ENCODE data around the gene ADGRL3.
"Not testable (repeated sequence)": the region's sequence is repeated elsewhere in the genome, so short reads cannot be mapped to it uniquely, and the experiment has no call there.

The ADGRL3 gene

GRCh38 chr4:61890321-61890720, 690.2 kb downstream of the ADGRL3 start:
- no peak for DNase-seq (ENCODE audit: low read depth, low spot score)

- no peak for DNase-seq (ENCODE audit: low read depth, low spot score)
Observed at GRCh38 chr4:61891953-61892352, 691.8 kb downstream of the ADGRL3 start.

GRCh38 chr4:61896634-61897033, 696.5 kb downstream of the ADGRL3 start:
- no peak for DNase-seq (ENCODE audit: low read depth, low spot score)

- DNase-seq (ENCODE audit: low read depth, low spot score), result no peak
Observed at GRCh38 chr4:61909031-61909430, 708.9 kb downstream of the ADGRL3 start.

GRCh38 chr4:61911313-61911756, 711.2 kb downstream of the ADGRL3 start:
- DNase-seq (ENCODE audit: low read depth, low spot score), result no peak

GRCh38 chr4:61913619-61914018, 713.5 kb downstream of the ADGRL3 start:
- DNase-seq (ENCODE audit: low read depth, low spot score), result no peak

GRCh38 chr4:61915501-61915900, 715.4 kb downstream of the ADGRL3 start:
- no peak for DNase-seq (ENCODE audit: low read depth, low spot score)

- no peak for DNase-seq (ENCODE audit: low read depth, low spot score)
Observed at GRCh38 chr4:61918507-61918906, 718.4 kb downstream of the ADGRL3 start.

- no peak for DNase-seq (ENCODE audit: low read depth, low spot score)
Observed at GRCh38 chr4:61918987-61919386, 718.9 kb downstream of the ADGRL3 start.

GRCh38 chr4:61919561-61919960, 719.4 kb downstream of the ADGRL3 start:
- DNase-seq (ENCODE audit: low read depth, low spot score), result no peak

- no peak for DNase-seq (ENCODE audit: low read depth, low spot score)
Observed at GRCh38 chr4:61921920-61922319, 721.8 kb downstream of the ADGRL3 start.

GRCh38 chr4:61922766-61923165, 722.6 kb downstream of the ADGRL3 start:
- no peak for DNase-seq (ENCODE audit: low read depth, low spot score)

GRCh38 chr4:61923179-61923578, 723.1 kb downstream of the ADGRL3 start:
- DNase-seq (ENCODE audit: low read depth, low spot score), result no peak

- DNase-seq (ENCODE audit: low read depth, low spot score), result no peak
Observed at GRCh38 chr4:61924131-61924530, 724.0 kb downstream of the ADGRL3 start.

- DNase-seq (ENCODE audit: low read depth, low spot score), result no peak
Observed at GRCh38 chr4:61933527-61933926, 733.4 kb downstream of the ADGRL3 start.

- no peak for DNase-seq (ENCODE audit: low read depth, low spot score)
Observed at GRCh38 chr4:61934198-61934597, 734.1 kb downstream of the ADGRL3 start.

GRCh38 chr4:61938250-61938846, 738.2 kb downstream of the ADGRL3 start:
- no peak for DNase-seq (ENCODE audit: low read depth, low spot score)

- DNase-seq (ENCODE audit: low read depth, low spot score), result no peak
Observed at GRCh38 chr4:61950625-61951024, 750.5 kb downstream of the ADGRL3 start.

- no peak for DNase-seq (ENCODE audit: low read depth, low spot score)
Observed at GRCh38 chr4:61953386-61953785, 753.3 kb downstream of the ADGRL3 start.

- no peak for DNase-seq (ENCODE audit: low read depth, low spot score)
Observed at GRCh38 chr4:61958591-61958990, 758.5 kb downstream of the ADGRL3 start.

GRCh38 chr4:61959087-61959486, 759.0 kb downstream of the ADGRL3 start:
- DNase-seq (ENCODE audit: low read depth, low spot score), result no peak

GRCh38 chr4:61984260-61984909, 784.3 kb downstream of the ADGRL3 start:
- DNase-seq (ENCODE audit: low read depth, low spot score), result no peak

GRCh38 chr4:61985426-61985825, 785.3 kb downstream of the ADGRL3 start:
- no peak for DNase-seq (ENCODE audit: low read depth, low spot score)

GRCh38 chr4:61986929-61987328, 786.8 kb downstream of the ADGRL3 start:
- DNase-seq (ENCODE audit: low read depth, low spot score), result not testable (repeated sequence)

Measured in brain pericyte (primary cell).